Measurements from ENCODE around the gene P2RX6.

- TF ChIP-seq CTCF (conservative IDR thresholded peaks at IDR 0.05; ENCODE audit: low read depth, low read length) (no peak), FOS (IDR thresholded peaks at IDR 0.05; ENCODE audit: low read depth, low read length) (no peak), NFE2L2 (IDR thresholded peaks at IDR 0.05; ENCODE audit: low read depth, low read length) (no peak), ELK1 (IDR thresholded peaks at IDR 0.05; ENCODE audit: borderline replicate concordance, low read depth, low read length) (no peak)
Observed at GRCh38 chr22:21067901-21068680, 53.1 kb downstream of the P2RX6 start.
